ENCODE measurements around the gene MICU2.

Gene MICU2

DNA sequence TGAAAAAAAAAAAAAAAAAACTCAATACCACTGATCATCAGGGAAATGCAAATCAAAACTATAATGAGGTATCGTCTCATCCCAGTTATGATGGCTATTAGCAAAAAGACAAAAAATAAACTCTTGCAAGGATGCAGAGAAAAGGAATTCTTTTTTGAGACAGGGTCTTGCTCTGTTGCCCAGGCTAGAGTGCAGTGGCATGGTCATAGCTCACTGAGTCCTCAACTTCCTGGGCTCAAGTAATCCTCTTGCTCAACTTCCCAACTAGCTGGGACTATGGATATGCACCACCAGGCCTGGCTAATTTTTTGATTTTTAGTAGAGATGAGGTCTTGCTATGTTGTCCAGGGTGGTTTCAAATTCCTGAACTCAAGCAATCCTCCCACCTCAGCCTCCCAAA lies 59.5 kb downstream of the MICU2 start:
- no peaks in the 10 kb centered on the region for H3K36me3 ChIP-seq (ENCODE audit: insufficient read depth, insufficient read length, low read length)
- no peaks in the 10 kb centered on the region for H3K27me3 ChIP-seq (ENCODE audit: insufficient read depth, insufficient read length)
- no peak for DNase-seq (ENCODE audit: low read depth, low spot score)
- no peaks in the 10 kb centered on the region for H3K9me3 ChIP-seq (ENCODE audit: insufficient read depth, low read length)
- no peak overlapping the region for H3K9ac ChIP-seq (ENCODE audit: insufficient read length, low read depth)
- no peak for TF ChIP-seq YY1 (IDR thresholded peaks at IDR 0.05; ENCODE audit: insufficient read depth, insufficient read length)
- no peak for TF ChIP-seq SUZ12 (IDR thresholded peaks at IDR 0.05; ENCODE audit: extremely low read depth, insufficient read depth, insufficient read length)
- TF ChIP-seq ZNF274 (IDR thresholded peaks at IDR 0.05; ENCODE audit: low read depth, low read length): no peak
- no peaks in the 10 kb centered on the region for H3K4me1 ChIP-seq (ENCODE audit: insufficient read depth, insufficient read length)
- H3K4me3 ChIP-seq (ENCODE audit: insufficient read length, low read depth): no peak overlapping the region

DNA sequence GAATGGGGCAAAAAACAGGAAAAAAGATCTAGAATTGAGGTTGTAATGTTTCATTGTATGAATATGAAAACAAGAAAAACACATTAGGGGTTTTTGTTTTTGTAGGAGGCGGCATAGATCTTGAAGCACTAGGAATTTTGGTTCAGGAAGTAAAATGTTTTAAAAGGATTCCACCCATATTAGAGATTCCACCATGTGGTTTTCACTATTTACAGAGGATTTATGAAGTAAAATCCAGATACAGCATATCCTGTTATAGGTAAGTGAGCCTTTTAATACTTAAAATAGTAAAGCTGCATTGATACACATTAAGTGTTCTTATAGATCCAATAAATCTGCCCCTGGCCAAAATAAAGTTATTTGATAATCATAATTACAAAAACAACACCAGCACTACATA lies 61.4 kb downstream of the MICU2 start:
- DNase-seq (ENCODE audit: low read depth, low spot score): no peak
- no peak overlapping the region for H3K4me3 ChIP-seq (ENCODE audit: insufficient read length, low read depth)
- no peaks in the 10 kb centered on the region for H3K27me3 ChIP-seq (ENCODE audit: insufficient read depth, insufficient read length)
- H3K9ac ChIP-seq (ENCODE audit: insufficient read length, low read depth): no peak overlapping the region
- H3K9me3 ChIP-seq (ENCODE audit: insufficient read depth, low read length): no peaks in the 10 kb centered on the region
- peaks cover 7% of the 10 kb centered on the region for H3K36me3 ChIP-seq (ENCODE audit: insufficient read depth, insufficient read length, low read length)
- TF ChIP-seq SUZ12 (IDR thresholded peaks at IDR 0.05; ENCODE audit: extremely low read depth, insufficient read depth, insufficient read length) (no peak), YY1 (IDR thresholded peaks at IDR 0.05; ENCODE audit: insufficient read depth, insufficient read length) (no peak), ZNF274 (IDR thresholded peaks at IDR 0.05; ENCODE audit: low read depth, low read length) (no peak)
- H3K4me1 ChIP-seq (ENCODE audit: insufficient read depth, insufficient read length): no peaks in the 10 kb centered on the region

DNA sequence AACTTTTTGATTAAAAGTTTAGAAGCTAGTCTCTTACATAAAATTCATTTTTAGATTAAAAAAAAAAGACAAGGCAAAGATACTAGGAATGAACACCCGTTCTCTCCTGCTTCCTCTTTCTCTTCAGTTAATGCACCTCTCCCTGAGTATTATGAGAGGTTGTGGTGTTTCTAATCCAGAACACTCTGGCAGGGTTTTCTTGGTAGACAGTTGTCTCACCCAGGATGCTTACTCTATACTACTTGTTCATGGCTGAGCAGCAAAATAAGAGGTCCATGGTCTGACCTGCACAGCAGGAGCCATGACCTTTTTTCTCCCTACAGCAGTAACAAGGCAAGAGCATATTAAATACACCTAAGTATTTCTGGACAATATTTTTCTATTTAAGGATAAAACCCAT lies 62.0 kb downstream of the MICU2 start:
- Histone ChIP-seq H3K4me1 (ENCODE audit: insufficient read depth, insufficient read length) (no peaks in the 10 kb centered on the region), H3K9me3 (ENCODE audit: insufficient read depth, low read length) (no peaks in the 10 kb centered on the region), H3K27me3 (ENCODE audit: insufficient read depth, insufficient read length) (no peaks in the 10 kb centered on the region), H3K4me3 (ENCODE audit: insufficient read length, low read depth) (no peak overlapping the region), H3K9ac (ENCODE audit: insufficient read length, low read depth) (no peak overlapping the region), H3K36me3 (ENCODE audit: insufficient read depth, insufficient read length, low read length) (peaks cover 7% of the 10 kb centered on the region)
- DNase-seq (ENCODE audit: low read depth, low spot score): no peak
- no peak for TF ChIP-seq ZNF274 (IDR thresholded peaks at IDR 0.05; ENCODE audit: low read depth, low read length)
- TF ChIP-seq SUZ12 (IDR thresholded peaks at IDR 0.05; ENCODE audit: extremely low read depth, insufficient read depth, insufficient read length): no peak
- no peak for TF ChIP-seq YY1 (IDR thresholded peaks at IDR 0.05; ENCODE audit: insufficient read depth, insufficient read length)

GRCh38 chr13:21541271-21541670 lies 62.7 kb downstream of the MICU2 start:
- peaks cover 7% of the 10 kb centered on the region for H3K36me3 ChIP-seq (ENCODE audit: insufficient read depth, insufficient read length, low read length)
- H3K27me3 ChIP-seq (ENCODE audit: insufficient read depth, insufficient read length): no peaks in the 10 kb centered on the region
- TF ChIP-seq YY1 (IDR thresholded peaks at IDR 0.05; ENCODE audit: insufficient read depth, insufficient read length) (no peak), SUZ12 (IDR thresholded peaks at IDR 0.05; ENCODE audit: extremely low read depth, insufficient read depth, insufficient read length) (no peak), ZNF274 (IDR thresholded peaks at IDR 0.05; ENCODE audit: low read depth, low read length) (no peak)
- no peaks in the 10 kb centered on the region for H3K4me1 ChIP-seq (ENCODE audit: insufficient read depth, insufficient read length)
- H3K9ac ChIP-seq (ENCODE audit: insufficient read length, low read depth): no peak overlapping the region
- no peak overlapping the region for H3K4me3 ChIP-seq (ENCODE audit: insufficient read length, low read depth)
- no peak for DNase-seq (ENCODE audit: low read depth, low spot score)
- H3K9me3 ChIP-seq (ENCODE audit: insufficient read depth, low read length): no peaks in the 10 kb centered on the region

DNA sequence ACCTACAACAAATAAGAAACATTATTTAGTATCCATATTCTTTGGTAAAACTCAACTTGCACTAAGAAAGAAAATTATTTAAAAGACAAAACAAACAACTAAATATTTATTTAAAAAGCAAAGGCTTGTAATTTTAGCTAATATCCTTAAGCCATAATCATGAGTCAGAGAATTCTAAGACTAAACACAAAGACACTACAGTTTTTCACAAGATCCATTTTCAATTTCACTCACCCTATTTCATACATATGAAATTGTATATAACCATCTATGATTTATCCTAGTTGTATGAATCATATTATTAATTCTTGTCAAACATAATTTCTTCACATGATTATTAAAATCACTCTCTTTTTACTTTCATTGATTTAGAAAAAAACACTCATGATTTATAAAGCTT lies 64.3 kb downstream of the MICU2 start:
- H3K9ac ChIP-seq (ENCODE audit: insufficient read length, low read depth): no peak overlapping the region

DNA sequence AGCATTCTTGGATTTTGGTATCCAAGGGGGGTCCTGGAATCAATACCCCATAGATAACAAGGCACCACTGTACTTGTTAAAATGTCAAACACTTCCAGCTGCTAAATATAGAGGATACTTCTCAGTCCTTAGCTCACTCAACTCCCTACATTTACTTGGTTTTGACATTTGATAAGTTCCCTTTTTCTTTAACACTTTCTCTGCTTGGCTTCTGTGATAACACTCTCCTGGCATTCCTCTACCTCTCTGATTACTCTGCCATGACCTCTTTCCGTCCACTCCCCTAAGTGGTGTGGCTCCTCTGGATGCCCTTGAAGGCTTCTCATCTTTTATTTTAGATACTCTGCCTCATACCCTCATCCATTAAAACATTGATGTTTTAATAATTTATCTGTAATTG lies 65.2 kb downstream of the MICU2 start:
- H3K9ac ChIP-seq (ENCODE audit: insufficient read length, low read depth): no peak overlapping the region
- H3K27me3 ChIP-seq (ENCODE audit: insufficient read depth, insufficient read length): no peaks in the 10 kb centered on the region
- H3K4me3 ChIP-seq (ENCODE audit: insufficient read length, low read depth): no peak overlapping the region
- TF ChIP-seq YY1 (IDR thresholded peaks at IDR 0.05; ENCODE audit: insufficient read depth, insufficient read length) (no peak), SUZ12 (IDR thresholded peaks at IDR 0.05; ENCODE audit: extremely low read depth, insufficient read depth, insufficient read length) (no peak), ZNF274 (IDR thresholded peaks at IDR 0.05; ENCODE audit: low read depth, low read length) (no peak)
- H3K9me3 ChIP-seq (ENCODE audit: insufficient read depth, low read length): no peaks in the 10 kb centered on the region
- H3K36me3 ChIP-seq (ENCODE audit: insufficient read depth, insufficient read length, low read length): peaks cover 7% of the 10 kb centered on the region
- DNase-seq (ENCODE audit: low read depth, low spot score): no peak
- no peaks in the 10 kb centered on the region for H3K4me1 ChIP-seq (ENCODE audit: insufficient read depth, insufficient read length)

More for the DNA sequence above, 64.3 kb downstream of the MICU2 start:
- Histone ChIP-seq H3K4me3 (ENCODE audit: insufficient read length, low read depth) (no peak overlapping the region), H3K9me3 (ENCODE audit: insufficient read depth, low read length) (no peaks in the 10 kb centered on the region), H3K27me3 (ENCODE audit: insufficient read depth, insufficient read length) (no peaks in the 10 kb centered on the region), H3K4me1 (ENCODE audit: insufficient read depth, insufficient read length) (no peaks in the 10 kb centered on the region), H3K36me3 (ENCODE audit: insufficient read depth, insufficient read length, low read length) (peaks cover 7% of the 10 kb centered on the region)
- no peak for DNase-seq (ENCODE audit: low read depth, low spot score)
- no peak for TF ChIP-seq SUZ12 (IDR thresholded peaks at IDR 0.05; ENCODE audit: extremely low read depth, insufficient read depth, insufficient read length)

DNA sequence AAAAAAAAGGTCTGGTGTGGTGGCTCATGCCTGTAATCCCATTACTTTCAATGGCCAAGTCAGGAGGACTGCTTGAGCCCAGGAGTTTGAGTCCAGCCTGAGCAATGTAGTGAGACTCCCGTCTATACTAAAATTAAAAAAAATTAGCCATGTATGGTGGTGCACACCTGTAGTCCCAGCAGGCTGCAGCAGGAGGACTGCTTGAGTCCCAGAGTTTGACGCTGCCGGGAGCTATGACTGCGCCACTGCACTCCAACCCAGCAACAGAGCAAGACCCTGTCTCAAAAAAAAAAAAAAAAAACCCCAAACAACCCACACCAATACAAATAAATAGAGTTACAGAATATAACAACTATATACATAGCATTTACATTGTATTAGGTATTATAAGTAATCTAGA lies 65.7 kb downstream of the MICU2 start:
- no peak for TF ChIP-seq ZNF274 (IDR thresholded peaks at IDR 0.05; ENCODE audit: low read depth, low read length)
- no peak for TF ChIP-seq YY1 (IDR thresholded peaks at IDR 0.05; ENCODE audit: insufficient read depth, insufficient read length)
- no peak for TF ChIP-seq SUZ12 (IDR thresholded peaks at IDR 0.05; ENCODE audit: extremely low read depth, insufficient read depth, insufficient read length)
- H3K4me3 ChIP-seq (ENCODE audit: insufficient read length, low read depth): no peak overlapping the region
- H3K9me3 ChIP-seq (ENCODE audit: insufficient read depth, low read length): no peaks in the 10 kb centered on the region
- H3K27me3 ChIP-seq (ENCODE audit: insufficient read depth, insufficient read length): no peaks in the 10 kb centered on the region
- DNase-seq (ENCODE audit: low read depth, low spot score): no peak
- peaks cover 7% of the 10 kb centered on the region for H3K36me3 ChIP-seq (ENCODE audit: insufficient read depth, insufficient read length, low read length)
- no peak overlapping the region for H3K9ac ChIP-seq (ENCODE audit: insufficient read length, low read depth)
- no peaks in the 10 kb centered on the region for H3K4me1 ChIP-seq (ENCODE audit: insufficient read depth, insufficient read length)

DNA sequence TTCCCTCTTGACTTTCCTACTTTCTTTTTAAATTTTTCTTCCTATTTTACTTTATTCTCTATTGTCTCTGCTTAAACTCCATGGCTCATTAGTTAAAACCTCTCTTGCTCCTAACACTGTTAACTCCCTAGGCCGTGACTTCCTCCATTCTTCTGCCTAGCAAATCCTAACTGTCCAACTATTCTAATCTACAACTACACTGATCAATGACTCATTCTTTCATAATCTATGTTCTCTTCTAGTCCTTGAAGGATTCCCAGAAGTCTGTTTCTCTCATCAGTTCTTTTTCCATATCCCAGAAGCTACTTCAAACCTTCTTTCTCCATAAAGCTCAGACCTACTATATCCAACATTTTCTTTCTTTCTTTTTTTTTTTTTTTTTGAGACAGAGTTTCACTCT lies 66.9 kb downstream of the MICU2 start:
- H3K9me3 ChIP-seq (ENCODE audit: insufficient read depth, low read length): no peaks in the 10 kb centered on the region

More for the DNA sequence above, 66.9 kb downstream of the MICU2 start:
- H3K36me3 ChIP-seq (ENCODE audit: insufficient read depth, insufficient read length, low read length): peaks cover 7% of the 10 kb centered on the region
- no peak for TF ChIP-seq YY1 (IDR thresholded peaks at IDR 0.05; ENCODE audit: insufficient read depth, insufficient read length)
- no peak for TF ChIP-seq ZNF274 (IDR thresholded peaks at IDR 0.05; ENCODE audit: low read depth, low read length)
- no peak for TF ChIP-seq SUZ12 (IDR thresholded peaks at IDR 0.05; ENCODE audit: extremely low read depth, insufficient read depth, insufficient read length)
- H3K27me3 ChIP-seq (ENCODE audit: insufficient read depth, insufficient read length): no peaks in the 10 kb centered on the region
- H3K9ac ChIP-seq (ENCODE audit: insufficient read length, low read depth): no peak overlapping the region
- no peaks in the 10 kb centered on the region for H3K4me1 ChIP-seq (ENCODE audit: insufficient read depth, insufficient read length)
- DNase-seq (ENCODE audit: low read depth, low spot score): no peak
- H3K4me3 ChIP-seq (ENCODE audit: insufficient read length, low read depth): no peak overlapping the region

Data from NT2/D1 (cell line).